NCI-H446 (cell line): ENCODE data around the gene UGT1A9.

ENCODE experiments used
- DNase-seq, 2 experiments: peaks; one replicate each; lab custom pipeline; 2025; lab: John Stamatoyannopoulos, UW

Gene UGT1A9

DNA sequence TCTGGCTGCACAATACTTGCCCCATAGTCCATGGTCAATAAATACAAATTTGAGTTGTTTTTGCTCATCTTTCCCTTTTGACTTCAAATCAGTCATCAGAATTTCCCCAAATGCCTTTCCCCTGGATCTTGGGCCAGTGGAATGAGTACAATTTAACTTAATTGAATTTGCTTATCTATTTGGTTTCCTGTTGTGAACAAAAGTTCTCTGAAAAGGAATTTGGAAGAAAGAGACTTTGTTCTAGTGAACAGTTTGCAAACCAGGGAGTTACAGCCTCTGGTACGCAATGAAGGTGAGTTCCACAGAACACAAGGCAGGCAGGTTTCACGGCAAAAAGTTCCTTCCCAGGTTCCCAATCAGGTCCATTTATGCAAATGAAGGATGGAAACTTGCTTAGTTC is 87.2 kb downstream of the UGT1A9 start:
- no peak for DNase-seq

DNA sequence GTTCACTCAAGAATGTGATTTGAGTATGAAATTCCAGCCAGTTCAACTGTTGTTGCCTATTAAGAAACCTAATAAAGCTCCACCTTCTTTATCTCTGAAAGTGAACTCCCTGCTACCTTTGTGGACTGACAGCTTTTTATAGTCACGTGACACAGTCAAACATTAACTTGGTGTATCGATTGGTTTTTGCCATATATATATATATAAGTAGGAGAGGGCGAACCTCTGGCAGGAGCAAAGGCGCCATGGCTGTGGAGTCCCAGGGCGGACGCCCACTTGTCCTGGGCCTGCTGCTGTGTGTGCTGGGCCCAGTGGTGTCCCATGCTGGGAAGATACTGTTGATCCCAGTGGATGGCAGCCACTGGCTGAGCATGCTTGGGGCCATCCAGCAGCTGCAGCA is 88.3 kb downstream of the UGT1A9 start, which contains the start of gene UGT1A1:
Gene UGT1A1, plus strand, starts transcription at position 228 of the 400 bp plus-strand sequence. Its CDS starts 18 bp downstream, at position 246.
- DNase-seq, result no peak

DNA sequence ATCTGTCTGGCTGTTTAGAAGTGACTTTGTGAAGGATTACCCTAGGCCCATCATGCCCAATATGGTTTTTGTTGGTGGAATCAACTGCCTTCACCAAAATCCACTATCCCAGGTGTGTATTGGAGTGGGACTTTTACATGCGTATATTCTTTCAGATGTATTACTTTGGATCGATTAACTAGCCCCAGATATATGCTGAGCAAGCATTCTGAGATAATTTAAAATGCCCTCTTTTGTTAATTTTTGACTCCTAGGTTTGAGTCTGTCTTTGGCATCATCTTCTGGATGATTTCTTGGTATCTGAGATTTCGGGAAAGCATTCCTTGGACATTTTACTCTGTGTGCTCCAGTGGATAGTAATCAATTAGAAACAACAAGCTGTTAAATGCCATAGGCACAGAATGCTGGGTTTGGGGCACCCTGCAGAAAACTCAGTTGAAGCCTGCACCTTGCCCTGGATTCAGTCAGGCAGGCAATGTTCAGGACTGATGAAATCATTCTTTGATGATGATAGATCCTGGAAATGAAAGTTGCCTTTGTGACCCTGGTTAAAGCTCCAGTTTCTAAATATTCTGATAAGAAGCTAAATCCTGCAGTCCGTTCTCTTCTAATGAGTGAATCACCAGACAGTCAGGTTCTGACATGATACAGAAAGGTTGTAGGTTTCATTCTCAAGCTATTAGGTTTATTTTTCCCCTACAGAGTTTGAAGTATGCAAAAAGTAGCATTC is 89.5 kb downstream of the UGT1A9 start:
- no peak for DNase-seq

GRCh38 chr2:233764264-233764663 is 92.6 kb downstream of the UGT1A9 start:
- DNase-seq, result no peak

DNA sequence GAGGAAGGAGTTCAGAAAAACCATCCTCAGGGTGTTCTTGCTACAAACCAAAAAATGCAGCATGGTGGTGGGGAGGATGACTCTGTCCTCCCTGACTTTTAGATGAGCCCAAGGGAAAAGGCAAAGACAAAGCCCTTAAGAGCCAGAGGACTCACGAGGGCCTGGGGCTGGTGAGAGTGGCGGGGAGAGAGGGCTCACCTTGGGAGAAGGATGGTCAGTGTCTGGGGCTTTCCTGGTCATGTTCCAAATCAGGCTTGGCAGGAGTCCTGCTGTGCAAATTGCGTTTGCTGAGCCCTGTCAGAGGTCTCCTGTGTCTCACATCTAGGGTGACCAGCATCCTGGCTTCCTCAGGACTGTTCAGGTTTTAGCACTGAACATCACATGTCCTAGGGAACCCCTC is 93.1 kb downstream of the UGT1A9 start:
- no peak for DNase-seq

- DNase-seq, result no peak
Measured at GRCh38 chr2:233766416-233766815, 94.7 kb downstream of the UGT1A9 start.

DNA sequence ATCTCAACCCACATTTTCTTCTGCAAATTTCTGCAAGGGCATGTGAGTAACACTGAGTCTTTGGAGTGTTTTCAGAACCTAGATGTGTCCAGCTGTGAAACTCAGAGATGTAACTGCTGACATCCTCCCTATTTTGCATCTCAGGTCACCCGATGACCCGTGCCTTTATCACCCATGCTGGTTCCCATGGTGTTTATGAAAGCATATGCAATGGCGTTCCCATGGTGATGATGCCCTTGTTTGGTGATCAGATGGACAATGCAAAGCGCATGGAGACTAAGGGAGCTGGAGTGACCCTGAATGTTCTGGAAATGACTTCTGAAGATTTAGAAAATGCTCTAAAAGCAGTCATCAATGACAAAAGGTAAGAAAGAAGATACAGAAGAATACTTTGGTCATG is 96.4 kb downstream of the UGT1A9 start:
- no peak for DNase-seq

DNA sequence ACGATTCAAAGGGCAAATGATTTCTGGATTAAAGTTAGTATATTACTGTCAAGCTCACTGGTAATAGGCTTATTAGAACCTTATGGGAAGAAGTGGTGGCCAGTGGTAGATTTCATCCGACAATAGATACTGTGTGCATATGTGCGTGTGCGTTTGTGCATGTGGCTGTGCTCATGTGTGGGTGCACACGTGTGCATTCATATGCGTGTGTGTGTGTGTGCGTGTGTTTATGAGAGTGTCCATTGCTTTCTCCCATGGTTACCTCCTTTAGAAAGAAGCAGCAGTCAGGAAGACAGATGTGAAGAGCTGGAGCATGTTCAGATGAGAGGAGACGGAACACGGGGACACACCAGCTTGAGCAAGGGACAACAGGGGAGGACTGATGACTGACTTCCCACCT is 97.6 kb downstream of the UGT1A9 start:
- no peak for DNase-seq

GRCh38 chr2:233772153-233772552 is 100.5 kb downstream of the UGT1A9 start:
- no peak for DNase-seq

GRCh38 chr2:233772583-233772982 is 100.9 kb downstream of the UGT1A9 start:
- no peak for DNase-seq

GRCh38 chr2:233773854-233774253 is 102.2 kb downstream of the UGT1A9 start:
- no peak for DNase-seq

DNA sequence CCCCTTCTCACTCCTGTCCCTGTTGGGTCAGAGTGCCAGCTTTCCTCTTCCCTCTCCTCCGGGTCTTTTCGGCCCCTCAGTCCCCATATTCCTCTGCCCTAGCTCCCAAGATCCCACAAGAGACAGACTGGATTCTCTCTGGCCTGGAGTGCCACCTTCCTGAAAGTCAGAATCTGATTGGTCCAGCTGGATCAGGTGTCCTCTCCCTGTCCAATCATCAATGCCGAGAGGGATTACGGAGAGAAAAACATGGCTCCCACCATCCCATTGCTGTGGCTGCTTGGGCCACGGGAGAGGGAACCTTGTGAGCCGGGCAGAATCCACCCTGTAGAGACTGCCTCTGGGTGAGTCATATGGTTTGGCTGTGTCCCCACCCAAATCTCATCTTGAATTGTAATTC is 103.7 kb downstream of the UGT1A9 start:
- DNase-seq, result no peak

GRCh38 chr2:233778030-233778429 is 106.3 kb downstream of the UGT1A9 start, which contains the start of gene MROH2A:
TSS of gene MROH2A (plus strand) at chr2:233778330. CDS start at chr2:233779359, 1,029 bp downstream.
- no peak for DNase-seq

GRCh38 chr2:233779722-233780121 is 108.0 kb downstream of the UGT1A9 start:
- DNase-seq, result no peak

DNA sequence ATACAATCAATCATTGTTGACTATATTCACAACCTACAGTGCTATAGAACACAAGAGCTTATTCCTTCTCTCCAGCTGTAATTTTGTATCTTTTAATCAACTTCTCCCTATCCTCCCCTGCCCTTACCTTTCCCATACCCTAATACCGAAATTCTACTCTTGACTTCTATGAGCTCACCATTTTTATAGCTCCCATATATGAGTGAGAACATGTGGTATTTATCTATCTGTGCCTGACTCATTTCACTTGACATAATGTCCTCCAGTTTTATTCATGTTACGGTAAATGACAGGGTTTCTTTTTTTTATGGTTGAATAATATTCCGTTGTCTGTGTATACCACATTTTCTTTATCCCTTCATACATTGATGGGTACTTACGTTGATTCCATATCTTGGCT is 109.1 kb downstream of the UGT1A9 start:
- DNase-seq, result no peak

DNA sequence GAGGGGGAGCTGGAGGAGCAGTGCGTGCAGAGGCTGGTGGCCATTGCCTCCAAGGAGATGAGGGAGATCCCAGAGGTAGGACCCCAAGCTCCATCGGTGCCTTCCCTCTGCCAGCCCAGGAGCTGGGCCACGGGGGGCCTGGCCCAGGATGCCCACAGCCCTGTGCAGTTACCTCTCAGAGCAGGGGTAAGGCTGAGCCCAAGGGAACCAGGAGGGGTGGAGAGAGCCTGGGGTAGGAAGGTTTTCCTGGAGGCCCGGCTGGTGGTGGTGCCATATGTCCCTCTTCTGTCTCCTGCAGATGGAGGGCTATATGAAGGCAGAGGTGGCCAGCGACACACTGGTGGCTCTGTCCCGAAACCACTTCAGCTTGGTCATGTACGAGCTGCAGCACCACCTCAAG is 117.9 kb downstream of the UGT1A9 start:
- no peak for DNase-seq

DNA sequence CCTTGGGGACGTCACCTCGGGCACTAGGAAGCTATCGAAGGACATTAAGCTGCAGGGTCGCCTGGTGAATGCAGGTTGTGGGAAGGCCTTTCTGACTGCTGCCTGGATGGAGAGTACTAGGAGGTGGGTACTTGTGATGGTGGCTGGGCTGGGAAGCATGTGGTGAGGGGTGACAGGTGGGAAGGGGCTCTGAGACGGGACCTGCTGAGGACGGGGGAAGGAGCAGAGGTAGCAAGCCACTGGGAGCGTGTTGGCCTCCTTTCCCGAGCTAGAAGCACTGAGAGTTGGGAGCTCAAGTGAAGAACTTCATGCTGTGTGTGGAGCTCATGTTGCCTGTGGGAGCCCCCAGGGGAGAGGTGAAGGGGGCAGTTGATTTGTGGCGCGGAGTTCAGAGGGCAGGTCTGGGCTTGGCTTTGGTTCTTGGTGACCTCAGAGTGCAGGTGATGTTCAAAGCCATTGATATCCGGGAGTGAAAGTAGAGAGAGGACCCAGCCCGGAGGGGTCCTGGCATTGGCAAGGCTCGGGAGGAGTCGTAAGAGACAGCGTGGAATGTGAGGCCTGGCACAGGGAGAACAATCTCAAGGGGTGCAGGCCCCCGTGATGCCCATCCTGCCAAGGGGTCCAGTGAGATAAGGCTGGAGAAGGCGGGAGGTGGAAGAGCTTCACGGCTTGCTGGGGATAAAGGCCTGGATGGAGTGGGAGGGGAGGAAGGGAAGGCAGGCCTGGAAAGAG is 119.6 kb downstream of the UGT1A9 start:
- DNase-seq, result no peak

GRCh38 chr2:233791883-233792329 is 120.2 kb downstream of the UGT1A9 start:
- DNase-seq, result no peak

- DNase-seq, result no peak
Measured at GRCh38 chr2:233792720-233793119, 121.0 kb downstream of the UGT1A9 start.

DNA sequence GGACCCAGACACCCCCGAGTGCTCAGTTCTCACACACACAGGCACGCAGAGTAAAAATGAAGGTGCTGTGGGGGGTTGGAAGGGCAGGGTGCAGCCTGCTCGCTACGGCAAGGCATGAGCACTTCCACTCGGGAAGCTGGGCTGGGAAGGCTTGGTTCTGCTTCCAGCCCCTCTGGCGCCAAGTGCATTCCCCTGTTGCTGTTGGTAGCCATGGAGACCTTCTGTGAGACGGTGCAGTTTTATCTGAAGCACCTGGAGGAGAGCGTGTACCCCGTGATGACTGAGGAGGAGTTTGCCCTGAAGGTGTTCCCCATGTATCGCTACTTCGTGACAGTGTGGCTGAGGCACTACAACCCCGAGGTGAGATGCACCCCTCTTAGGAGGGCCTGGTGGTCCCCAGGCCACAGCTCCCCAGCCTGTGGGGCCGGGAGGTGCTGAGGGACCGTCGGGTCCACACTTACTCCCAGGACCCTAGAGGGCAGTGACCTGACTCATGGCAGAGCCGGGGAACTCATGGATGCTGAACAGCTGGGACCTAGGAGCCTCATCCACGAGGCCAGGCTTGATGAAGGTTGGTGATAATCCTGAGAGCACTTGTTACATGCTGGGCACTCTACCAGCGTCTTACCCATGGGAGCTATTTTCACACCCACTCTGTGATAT is 121.9 kb downstream of the UGT1A9 start:
- DNase-seq, result no peak

DNA sequence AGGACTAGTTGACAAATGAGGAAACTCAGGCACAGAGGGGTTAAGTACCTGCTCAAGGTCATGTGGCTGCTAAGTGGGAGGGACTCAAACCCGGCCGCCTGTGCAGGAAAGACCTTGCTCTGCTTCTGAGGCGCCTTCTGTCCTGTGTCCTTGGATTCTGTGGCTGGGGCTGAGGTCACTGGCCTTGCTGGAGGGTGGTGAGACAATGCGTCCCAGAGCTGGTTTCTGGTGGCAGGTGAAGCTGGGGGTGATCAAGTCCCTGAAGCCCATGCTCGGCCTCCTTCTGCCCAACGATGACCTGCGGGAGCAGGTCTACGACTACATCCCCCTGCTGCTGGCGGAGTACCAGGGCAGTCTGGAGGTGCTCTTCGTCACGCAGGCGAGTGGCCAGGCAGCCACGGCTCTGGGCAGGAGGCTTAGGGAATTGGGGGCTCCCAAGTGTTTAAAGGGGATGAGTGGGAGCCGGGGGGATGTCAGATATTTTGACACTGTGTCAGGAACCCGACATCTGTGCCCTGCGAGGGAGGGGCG is 122.5 kb downstream of the UGT1A9 start:
- DNase-seq, result no peak

GRCh38 chr2:233795735-233796171 is 124.1 kb downstream of the UGT1A9 start:
- no peak for DNase-seq
